SKM-1 treated with dmso at 0.1 percent for 144 hours (cell line): ENCODE measurements around the gene ECD.
"Not testable (repeated sequence)": the region's sequence is repeated elsewhere in the genome, so short reads cannot be mapped to it uniquely, and the experiment has no call there.

ENCODE experiments used
- DNase-seq: peaks from one replicate; lab custom pipeline; 2025; ENCODE audit not compliant: unreplicated experiment; lab: John Stamatoyannopoulos, UW

Gene ECD

GRCh38 chr10:73161079-73161478 lies 6.7 kb downstream of the ECD start:
- DNase-seq: no peak

DNA sequence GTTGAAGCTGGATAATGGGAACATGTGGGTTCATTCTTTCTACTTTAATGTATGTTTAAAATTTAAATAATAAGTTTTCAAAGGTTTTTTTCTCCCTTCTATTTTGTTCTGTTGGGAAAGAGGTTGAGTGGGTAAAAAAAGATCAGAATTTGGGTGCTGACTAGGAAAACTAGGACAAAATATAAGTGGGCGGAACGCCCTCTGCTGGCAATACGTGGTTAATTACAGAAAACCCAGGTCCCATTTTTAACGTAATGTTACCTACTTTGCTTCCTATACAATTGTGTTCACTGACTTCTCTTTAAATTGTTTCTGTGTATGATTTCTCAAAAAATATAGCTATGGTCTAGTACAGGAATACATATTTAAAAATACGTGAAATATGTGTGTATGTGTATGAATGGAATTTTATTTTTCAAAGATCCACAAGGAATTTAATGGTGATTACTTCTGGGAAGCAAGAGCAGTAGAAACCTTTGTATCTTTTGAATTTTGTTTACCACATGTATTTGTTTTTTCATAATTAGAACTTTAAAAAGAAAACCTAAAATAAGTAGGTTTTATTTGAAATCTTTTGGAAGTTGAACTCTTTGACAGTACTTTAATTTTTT lies 8.7 kb downstream of the ECD start:
- DNase-seq: peak; percentile 19

DNA sequence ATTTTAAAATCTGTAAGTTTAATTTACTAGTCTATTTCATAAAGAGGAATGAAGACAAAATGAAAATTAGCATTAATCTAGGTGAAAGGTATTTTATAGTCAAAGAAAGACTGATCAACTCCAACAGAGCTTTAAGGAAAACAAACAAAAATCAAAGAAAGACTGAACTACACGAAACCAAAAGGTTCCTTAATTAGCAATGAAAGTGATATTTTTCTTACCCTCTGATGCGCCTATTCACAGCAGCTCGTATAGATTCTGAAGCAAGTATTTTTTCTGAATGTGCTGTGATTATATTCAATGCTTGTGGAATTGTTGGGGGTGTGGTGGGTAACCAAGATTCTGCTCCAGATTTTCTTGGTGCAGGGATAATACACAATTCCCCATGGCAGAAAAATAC lies 11.8 kb downstream of the ECD start:
- DNase-seq: no peak

GRCh38 chr10:73152009-73152408 lies 15.8 kb downstream of the ECD start:
- no peak for DNase-seq

- not testable (repeated sequence) for DNase-seq
Observed at GRCh38 chr10:73150633-73151413, 17.0 kb downstream of the ECD start.

GRCh38 chr10:73141603-73142002 lies 26.2 kb downstream of the ECD start:
- DNase-seq: no peak

- no peak for DNase-seq
Observed at GRCh38 chr10:73139251-73139650, 28.6 kb downstream of the ECD start.

DNA sequence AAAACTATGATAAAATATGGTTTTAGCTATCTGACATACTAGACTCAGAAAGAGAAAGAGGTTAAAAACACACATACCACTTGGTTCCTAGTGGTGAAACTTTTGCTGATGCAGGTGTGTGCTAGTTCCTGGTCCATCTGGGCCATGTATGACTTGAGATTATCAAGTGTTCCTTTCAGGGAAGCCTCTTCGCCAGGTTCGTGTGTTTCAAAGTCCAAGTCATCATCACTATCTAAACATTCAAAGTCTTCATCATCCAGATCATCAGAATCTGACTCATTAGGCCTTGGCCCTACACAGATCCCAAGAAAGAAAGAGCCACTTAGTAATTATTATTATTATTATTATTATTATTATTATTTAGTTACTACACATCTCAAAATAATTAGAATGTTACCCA lies 31.2 kb downstream of the ECD start:
- DNase-seq: no peak

- no peak for DNase-seq
Observed at GRCh38 chr10:73134727-73135126, 33.1 kb downstream of the ECD start.

DNA sequence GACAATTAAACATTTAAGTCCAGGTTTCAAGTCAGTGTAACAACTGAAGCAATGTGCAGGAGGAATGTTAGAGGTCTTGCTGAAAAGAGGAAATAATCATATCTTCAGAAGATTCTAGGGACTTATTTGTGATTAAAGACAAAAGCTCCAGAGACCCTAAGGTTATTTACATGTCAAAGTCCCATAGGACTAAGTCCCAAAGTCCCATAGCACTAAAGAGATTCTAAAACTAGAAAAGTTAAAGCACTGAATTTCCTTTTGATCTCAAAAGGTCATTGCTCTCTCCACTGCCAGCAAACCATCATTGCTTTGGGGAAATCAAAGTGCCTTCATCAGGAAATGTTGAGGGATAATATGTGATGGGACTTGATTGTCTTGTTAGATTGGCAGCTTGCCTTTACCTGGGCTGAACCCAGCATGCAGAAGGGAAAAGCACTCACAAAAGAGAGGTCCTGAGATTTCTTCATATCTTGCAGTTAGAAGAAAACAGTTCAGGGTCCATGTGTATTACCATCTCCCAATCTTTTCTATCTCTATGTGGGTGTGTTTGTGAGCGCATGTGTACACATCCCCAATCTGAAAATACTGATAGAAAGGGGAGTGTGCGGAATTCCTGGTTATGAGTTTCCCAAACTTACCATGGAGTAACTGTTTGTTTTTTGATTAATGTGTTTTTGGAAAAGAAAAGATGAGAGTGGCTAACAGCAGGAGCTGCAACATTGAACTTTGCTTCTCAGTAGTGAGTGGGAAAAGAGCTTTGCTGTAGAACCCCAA lies 35.7 kb downstream of the ECD start:
- no peak for DNase-seq

DNA sequence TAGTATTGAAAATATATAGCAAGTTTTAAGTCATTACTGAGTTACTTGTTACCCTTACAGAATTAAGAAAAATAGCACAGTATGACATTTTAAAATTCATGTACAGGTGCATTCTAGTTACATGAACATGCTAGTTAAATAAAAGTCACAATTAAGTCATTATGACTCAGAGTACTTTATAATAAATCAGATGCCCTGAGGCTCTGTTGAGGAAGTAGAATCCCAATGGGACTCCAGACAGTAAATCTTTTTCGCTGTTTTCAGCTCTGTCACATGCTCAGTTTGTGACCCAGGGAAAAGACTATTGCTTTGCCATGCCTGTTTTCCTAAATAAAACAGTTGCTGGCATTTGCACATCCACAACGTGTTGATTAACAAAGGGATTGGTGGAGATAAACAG lies 36.5 kb downstream of the ECD start:
- no peak for DNase-seq

DNA sequence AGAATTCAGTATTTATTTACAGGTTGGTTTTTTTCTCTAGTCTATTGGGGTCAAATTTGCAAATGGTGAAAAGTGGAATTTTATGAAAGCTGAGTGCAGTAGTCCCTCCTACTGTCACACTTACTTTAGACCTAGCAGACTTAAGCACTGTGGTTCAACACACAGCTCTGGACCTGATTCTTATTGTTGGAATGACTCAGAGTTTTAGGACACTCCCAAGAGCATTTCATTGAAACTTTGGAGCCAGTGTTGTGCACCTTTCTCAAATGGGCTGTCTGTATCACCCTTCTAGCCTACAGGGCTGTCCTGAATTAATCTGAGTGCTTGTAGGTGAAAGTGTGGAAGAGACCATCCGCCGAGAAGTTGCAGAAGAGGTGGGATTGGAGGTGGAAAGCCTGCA lies 41.5 kb downstream of the ECD start:
- DNase-seq: no peak

- DNase-seq: no peak
Observed at GRCh38 chr10:73119952-73120351, 47.9 kb downstream of the ECD start.

DNA sequence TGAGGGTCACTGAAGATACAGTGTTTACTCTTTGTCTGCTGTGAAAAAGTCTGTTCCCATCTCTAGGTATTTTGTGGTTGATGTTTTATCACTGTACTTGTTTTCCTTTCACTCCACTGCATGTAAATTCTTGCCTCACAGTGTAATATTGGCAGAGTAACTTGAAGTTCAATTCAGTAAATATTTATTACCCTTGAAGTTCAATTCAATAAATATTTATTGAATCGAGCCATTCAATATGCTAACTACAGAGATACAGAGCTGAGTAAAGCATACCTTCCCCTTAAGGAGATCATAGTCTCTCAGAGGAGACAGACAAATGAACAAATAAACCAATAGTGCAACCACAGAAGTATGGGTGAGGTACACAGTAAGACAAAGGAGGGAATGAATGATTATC lies 48.4 kb downstream of the ECD start:
- DNase-seq: no peak

- DNase-seq: no peak
Observed at GRCh38 chr10:73117976-73118743, 49.6 kb downstream of the ECD start.

- DNase-seq: no peak
Observed at GRCh38 chr10:73116017-73116416, 51.8 kb downstream of the ECD start.

DNA sequence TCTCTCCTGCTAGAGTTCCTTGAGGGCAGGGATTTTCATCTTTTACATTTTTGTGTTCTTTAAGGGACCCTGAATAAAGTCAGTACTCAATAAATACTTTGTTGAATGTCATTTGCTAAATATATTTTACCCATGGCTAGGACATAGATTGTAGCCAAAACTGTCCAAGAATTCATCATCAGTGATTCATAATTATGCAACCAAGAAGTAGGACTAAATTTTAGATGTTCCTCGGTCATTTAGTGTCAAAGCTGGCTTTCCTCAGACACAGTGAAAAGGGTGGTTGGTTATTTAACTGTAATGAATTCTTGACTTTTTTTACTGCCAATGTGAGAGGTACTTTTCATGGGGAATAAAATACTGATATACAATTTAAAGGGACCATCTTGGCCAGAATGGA lies 54.3 kb downstream of the ECD start:
- DNase-seq: no peak

GRCh38 chr10:73112032-73112431 lies 55.8 kb downstream of the ECD start:
- not testable (repeated sequence) for DNase-seq

- DNase-seq: peak; percentile 84
Observed at GRCh38 chr10:73110345-73110849, 57.4 kb downstream of the ECD start, which contains the start of gene NUDT13. Gene NUDT13, plus strand, starts transcription at chr10:73110455. Its CDS starts 3,911 bp downstream, at chr10:73114366.

DNA sequence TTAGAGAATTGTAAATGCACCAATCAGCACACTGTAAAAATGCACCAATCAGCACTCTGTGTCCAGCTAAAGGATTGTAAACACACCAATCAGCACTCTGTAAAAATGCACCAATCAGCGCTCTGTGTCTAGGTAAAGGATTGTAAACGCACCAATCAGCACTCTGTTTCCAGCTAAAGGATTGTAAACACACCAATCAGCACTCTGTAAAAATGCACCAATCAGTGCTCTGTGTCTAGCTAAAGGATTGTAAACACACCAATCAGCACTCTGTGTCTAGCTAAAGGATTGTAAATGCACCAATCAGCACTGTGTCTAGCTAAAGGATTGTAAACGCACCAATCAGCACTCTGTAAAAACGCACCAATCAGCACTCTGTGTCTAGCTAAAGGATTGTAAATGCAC lies 58.6 kb downstream of the ECD start:
- not testable (repeated sequence) for DNase-seq

- DNase-seq: no peak
Observed at GRCh38 chr10:73106301-73106700, 61.5 kb downstream of the ECD start.
